Measurements from ENCODE around the gene PRSS21.

The PRSS21 gene

GRCh38 chr16:2779978-2780898 lies 36.8 kb upstream of the PRSS21 start:
- no peak for DNase-seq

GRCh38 chr16:2782583-2783351 lies 34.3 kb upstream of the PRSS21 start:
- no peak for DNase-seq

- DNase-seq: no peak
These were observed 33.3 kb upstream of the PRSS21 start for GRCh38 chr16:2783581-2784357.

- DNase-seq: no peak
These were observed 32.5 kb upstream of the PRSS21 start for GRCh38 chr16:2784358-2785100.

GRCh38 chr16:2785101-2785991 lies 31.7 kb upstream of the PRSS21 start:
- no peak for DNase-seq

- DNase-seq: no peak
These were observed 30.8 kb upstream of the PRSS21 start for GRCh38 chr16:2786061-2786825.

- no peak for DNase-seq
These were observed 30.2 kb upstream of the PRSS21 start for GRCh38 chr16:2786826-2787151.

- no peak for DNase-seq
These were observed 29.6 kb upstream of the PRSS21 start, which contains the start of gene PRSS33 for GRCh38 chr16:2787406-2787805. Gene PRSS33 (minus strand): TSS chr16:2787560. CDS start chr16:2786547, 1,013 bp downstream.

- DNase-seq: no peak
These were observed 29.1 kb upstream of the PRSS21 start for GRCh38 chr16:2787961-2788360.

- DNase-seq: no peak
These were observed 26.4 kb upstream of the PRSS21 start for GRCh38 chr16:2790631-2791030.

- DNase-seq: no peak
These were observed 25.9 kb upstream of the PRSS21 start for GRCh38 chr16:2791174-2791573.

- no peak for DNase-seq
These were observed 24.1 kb upstream of the PRSS21 start for GRCh38 chr16:2792940-2793339.

GRCh38 chr16:2795395-2796143 lies 21.5 kb upstream of the PRSS21 start:
- DNase-seq: no peak

- no peak for DNase-seq
These were observed 18.3 kb upstream of the PRSS21 start for GRCh38 chr16:2798723-2799204.

- DNase-seq: no peak
These were observed 17.7 kb upstream of the PRSS21 start for GRCh38 chr16:2799205-2799858.

- DNase-seq: no peak
These were observed 17.2 kb upstream of the PRSS21 start for GRCh38 chr16:2799859-2800226.

- DNase-seq: no peak
These were observed 13.4 kb upstream of the PRSS21 start for GRCh38 chr16:2803545-2804195.

GRCh38 chr16:2804728-2805127 lies 12.3 kb upstream of the PRSS21 start:
- DNase-seq: no peak

- no peak for DNase-seq
These were observed 10.8 kb upstream of the PRSS21 start for GRCh38 chr16:2806286-2806685.

Data from NCI-H2081 treated with DMSO at 0.1 percent for 48 hours (cell line).